HG03521 (cell line): ENCODE data around the gene EHMT1.

ENCODE experiments used
- ATAC-seq: cut with Tn5 transposase; IDR thresholded peaks from one replicate; pipeline ENCODE4 v1.9.1; 2021; ENCODE audit warnings: mild to moderate bottlenecking, moderate library complexity; ENCODE audit not compliant: unreplicated experiment

Gene EHMT1

DNA sequence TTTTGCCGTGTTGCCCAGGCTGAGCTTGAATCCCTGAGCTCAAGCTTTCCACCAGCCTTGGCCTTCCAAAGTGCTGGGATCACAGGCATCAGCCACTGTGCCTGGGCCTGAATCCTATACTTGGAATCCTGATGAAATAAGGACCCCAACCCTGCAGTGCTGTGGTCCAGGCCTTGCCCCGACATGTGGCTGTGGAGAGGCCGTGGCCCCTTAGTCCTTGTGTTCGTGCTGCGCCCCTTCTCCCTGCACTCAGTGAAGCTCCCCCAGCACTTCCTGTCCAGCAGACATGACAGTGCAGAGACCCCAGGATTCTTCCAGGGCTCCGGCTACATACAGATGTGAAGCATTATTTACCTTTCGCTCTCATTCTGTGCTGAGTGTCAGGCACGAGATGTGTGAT is 52.9 kb downstream of the EHMT1 start:
- no peak for ATAC-seq

DNA sequence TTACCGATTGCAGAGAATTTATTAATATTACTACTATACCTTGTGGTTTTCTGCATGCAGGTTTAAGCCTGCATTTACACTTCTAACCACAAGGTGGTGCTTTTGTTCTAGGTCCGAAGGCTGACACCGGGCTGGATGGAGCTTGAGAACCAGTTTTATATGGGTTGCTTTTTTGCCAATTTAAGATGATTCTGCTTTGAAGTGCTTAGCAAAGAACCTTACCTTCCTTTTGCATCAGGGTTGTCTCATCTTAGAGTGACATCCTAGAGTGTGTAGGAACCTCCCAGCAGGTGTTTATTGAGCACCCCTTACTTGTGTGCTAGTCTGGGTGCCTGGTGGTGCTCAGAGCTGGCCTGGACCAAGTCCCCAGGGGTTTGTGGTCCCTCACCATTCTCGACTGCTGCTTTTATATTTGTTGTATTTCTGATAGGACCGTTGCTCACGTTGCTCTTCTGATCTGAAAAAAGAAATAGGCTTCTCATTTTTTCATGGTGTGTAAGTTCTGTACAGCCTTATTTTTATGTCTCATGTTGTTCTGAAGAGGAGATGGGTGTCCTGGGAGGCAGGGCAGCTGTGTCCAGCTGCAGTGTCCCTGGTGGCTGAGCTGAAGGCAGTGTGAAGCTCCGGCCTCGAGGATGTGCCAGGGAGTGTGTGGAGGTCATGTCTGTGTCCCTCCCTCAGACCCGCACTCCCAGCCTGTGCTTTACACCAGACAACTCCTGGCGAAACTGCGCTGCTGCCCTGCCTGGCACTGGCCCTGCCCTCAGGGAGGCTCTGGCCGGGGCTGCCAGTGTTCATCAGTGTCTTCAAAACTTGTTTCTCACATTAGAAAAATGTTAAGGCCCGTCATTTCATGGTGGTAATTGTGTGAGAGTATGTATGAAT is 54.3 kb downstream of the EHMT1 start:
- ATAC-seq, result no peak

DNA sequence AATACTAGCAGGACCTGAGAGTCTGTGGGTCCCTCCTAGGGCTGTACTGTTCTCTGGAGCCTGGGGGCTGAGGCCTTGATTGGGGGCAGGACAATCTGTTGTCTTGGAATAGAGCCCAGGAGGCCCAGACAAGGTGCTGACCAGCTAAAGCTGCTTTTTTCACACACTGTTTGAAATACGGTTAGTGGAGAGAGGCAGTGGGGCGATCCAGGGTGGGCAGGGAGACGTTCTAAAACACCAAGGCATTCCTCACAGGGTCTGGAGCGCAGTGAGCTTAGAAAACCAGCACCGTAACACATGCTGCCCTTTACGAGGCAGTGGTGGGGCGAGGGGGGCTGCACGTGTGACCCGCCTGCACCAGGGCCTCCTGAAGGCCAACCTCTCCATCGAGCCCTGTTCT is 55.1 kb downstream of the EHMT1 start:
- no peak for ATAC-seq

DNA sequence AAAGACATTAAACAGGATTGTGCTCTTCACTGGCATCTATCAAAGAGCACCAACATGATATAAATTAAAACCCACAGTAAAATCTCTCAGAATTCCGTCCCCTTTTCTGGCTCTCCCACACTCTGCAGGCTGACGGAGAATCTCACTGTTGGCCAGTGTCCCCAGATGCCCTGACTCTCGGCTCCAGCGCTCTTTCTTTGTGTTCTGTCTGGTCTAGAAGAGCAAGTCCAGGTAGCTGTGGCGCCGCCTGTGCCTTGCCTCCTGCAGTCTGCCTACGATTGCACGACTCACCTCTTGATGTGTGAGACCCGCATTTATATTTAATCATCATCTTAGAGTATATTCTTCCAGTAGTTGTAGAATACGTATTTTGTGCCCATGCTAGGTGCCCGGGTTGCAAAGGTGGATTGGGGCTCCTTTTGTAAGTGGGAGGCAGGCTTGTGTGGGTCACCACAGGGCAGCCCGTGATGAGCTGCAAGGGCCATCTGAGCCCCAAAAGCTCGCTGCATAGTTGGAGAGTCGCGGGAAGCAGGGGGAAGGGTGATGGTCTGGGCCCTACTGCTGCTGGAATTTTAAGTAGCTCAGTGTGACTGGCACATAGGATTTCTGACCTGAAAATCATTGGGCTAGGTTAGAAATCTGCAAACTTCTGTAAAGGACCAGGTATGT is 55.6 kb downstream of the EHMT1 start:
- ATAC-seq, result no peak

DNA sequence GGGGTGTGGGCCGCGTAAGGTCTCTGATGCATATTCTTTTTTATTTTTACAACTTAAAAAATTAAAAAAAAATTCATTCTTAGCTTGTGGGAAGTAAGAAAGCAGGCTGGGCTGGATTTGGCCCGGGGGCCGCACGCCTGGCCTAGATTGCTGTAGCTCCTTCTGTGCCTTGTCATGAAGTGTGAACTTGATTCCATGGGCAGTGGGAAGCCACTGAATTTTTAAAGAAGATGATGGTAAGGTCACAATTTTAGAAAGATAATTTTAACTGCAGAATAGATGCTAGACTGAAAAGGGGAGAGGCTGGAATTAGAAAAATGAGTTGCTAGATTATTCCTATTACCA is 56.1 kb downstream of the EHMT1 start:
- ATAC-seq, result no peak

DNA sequence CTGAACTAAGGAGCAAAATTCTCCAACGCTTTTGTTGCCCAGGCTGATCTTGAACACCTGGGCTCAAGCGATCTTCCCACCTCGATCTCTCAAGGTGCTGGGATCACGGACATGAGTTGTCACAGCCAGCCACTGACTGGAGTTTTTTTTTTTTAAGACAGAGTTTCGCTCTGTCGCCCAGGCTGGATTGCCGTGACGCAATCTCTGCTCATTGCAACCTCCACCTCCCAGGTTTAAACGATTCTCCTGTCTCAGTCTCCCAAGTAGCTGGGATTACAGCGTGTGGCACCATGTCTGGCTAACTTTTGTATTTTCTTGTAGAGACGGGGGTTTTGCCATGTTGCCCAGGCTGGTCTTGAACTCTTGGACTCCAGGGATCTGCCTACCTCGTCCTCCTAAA is 58.2 kb downstream of the EHMT1 start:
- no peak for ATAC-seq

DNA sequence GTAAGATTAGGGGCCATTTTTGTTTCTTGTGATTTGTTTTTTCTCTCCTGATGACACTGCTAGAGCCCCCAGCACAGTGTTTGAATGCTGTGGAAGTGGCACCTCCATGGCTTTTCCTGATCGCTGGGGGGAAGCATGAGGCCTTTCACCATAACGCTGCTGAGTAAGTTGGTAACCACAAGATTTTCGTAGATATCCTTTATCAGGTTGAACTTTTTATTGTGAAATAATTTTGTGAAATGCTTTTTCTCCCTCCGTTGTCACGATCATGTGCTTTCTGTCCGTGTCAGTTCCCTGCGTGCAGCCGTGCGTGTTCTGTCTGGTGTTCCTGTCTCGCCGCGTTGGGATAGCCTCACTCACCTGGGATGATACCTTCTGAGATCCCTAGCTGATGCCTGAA is 59.4 kb downstream of the EHMT1 start:
- ATAC-seq, result no peak

DNA sequence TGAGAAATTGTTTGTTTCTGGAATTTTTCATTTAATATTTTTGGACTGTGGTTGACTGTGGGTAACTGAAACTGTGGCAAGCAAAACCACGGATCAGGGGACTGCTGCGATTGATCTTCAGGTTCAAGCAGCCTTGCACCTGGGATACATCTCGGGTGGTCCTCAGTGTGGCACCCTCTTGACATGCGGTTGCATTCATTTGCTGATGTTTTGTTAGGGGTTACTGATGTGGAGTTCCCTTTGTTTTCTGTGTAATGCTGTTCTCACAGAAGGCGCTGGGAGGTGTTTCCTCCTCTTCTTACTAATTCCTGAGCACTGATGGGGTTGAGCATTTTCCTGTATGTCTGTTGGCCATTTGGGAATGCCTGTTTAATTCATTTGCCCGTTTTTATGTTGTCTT is 60.4 kb downstream of the EHMT1 start:
- no peak for ATAC-seq

DNA sequence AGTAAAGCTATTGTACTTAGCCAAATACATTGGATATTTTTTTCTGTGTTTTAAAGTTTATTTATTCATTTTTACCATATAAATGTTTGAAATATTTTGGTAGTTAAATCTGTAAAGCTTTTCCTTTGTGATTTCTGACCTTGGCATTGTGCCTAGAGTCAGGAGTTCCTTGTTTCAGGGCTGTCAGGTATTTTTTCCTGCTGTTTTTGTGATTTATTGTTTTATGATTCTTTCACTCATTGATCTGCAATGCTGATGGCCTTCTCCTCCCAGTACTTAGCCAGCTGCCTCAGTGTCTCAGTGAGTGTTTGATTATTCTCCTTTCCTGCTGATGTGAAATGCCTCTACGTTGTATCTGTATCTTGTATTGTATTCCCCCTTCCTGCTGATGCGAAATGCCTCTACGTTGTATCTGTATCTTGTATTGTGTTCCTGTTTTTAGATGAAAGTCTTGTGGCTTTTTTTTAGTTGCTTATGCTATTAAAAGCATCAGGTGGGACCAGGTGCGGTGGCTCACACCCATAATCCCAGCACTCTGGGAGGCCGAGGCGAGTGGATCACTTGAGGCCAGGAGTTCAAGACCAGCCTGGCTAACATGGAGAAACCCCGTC is 61.0 kb downstream of the EHMT1 start:
- no peak for ATAC-seq

DNA sequence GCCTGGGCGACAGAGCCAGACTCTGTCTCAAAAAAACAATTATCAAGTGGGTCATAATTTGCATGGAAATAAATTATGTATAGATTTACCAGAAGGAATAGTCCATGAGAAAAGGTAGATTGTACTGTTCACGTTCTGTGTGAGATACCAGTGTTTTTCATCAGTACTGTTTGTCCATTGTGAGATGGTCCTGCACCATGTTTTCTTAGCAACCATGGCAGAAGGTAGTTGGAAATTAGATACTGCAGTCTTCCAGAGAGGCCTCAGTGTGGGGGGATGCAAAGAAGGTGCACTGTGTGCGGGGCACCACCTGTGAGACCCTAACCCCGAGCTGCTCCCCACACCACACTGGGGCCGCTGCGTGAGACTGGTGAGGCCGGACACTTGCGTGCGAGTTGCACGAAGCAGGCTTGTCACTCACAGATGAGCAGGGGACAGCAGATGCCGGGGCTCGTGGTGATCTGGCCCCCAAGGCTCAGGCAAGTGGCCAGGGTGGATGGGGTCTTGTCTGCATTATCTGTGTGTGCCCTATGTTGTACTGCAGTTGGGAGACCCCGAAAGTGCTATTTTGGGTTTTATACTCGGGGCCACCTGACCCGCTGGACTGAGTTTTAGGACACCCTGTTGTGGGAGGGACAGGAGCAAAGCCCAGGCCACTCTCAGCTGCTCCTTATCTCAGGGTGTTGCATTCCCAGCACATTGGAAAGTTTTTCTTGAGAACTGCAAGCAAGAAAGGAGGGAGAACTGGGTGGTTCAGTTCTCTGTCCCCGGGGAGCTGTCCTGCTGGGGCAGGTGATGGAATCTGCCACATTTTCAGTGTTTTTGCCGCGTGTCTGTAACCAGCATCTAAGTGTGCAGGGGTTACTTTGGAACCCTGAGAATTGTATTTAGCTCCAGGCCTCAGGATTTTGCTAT is 61.9 kb downstream of the EHMT1 start:
- ATAC-seq, result no peak

DNA sequence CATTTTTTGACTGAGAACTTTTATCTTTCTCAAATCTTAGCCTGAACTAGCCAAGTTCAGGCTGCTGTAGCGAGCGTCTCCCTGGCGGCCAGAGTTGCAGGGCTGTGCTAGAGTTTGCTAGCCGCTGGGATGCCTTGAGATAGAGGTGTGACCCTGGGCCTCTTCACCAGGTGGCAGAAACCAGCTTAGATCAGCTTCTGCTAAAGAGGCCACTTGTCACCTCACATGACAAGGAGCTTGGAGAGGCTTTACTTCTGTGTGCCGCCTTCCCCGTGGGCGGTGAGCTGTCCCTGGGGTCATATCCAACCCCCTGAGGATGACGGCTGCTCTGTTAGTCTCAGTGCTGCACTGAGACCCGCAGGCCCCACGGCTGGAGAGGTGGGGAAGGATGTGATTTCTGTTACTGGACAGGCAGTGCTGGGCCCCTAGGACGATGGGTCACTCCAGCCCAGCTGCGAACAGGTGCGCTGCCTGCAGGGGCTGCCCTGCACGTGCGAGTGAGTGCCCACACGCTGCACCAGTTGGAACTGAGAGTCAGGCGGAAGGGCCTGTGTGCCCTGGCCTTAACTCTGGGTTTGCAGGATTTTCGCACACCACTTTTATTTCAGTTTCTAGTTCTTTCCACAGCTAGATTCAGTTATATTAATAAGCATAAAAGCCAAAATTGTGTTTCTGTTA is 63.8 kb downstream of the EHMT1 start:
- ATAC-seq, result no peak

DNA sequence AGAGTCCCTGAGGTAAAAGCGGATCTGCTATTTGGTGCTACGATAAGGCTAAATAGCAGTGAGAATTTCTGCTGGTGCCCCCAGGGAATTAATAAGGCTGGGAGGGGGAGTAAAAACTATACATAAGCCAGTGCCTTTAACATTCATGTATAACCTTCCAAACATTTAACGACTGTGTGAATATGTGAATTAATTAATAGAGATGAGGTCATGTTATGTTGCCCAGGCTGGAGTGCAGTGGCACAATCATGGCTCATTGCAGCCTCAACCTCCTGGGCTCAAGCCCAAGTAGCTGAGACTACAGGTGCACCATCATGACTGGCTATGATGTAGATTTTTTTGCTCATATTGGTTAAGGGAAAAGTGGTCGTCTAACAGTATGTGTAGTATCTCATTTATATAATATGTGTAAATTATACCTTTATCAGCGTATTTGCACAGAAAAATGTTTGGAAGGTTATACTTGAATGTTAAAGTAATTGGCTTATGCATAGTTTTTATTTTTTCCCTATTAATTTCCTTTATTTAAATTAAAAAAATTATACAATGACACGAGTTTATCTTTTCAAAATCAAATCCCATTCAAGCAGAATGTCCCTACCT is 64.6 kb downstream of the EHMT1 start:
- ATAC-seq, result no peak

DNA sequence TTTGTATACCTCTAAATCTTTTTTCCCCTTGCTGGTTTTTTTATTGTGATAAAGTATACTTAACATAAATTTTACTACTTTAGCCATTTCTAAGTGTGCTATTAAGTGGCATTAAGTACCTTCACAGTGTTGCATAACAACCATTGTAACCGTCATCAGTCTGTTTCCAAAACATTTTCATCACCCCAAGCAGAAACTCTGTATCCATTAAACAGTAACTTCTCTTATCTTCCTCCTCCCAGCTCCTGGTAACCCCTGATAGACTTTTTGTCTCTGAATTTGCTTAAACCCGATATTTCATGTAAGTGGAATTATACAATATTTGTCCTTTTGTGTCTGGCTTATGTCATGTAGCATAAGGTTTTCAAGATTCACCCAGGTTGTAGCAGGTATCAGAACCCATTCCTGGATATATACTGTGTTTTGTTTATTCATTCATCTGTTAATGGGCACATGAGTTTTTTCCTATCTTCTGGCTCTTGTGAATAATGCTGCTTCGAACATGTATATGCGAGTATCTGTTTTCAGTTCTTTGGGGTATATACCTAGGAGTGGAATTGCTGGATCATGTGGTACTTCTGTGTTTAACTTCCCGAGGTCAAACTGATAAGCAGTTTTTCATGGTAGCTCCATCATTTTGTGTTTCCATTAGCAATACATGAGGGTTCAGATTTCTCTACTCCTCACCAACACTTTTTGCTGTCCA is 66.4 kb downstream of the EHMT1 start:
- no peak for ATAC-seq

DNA sequence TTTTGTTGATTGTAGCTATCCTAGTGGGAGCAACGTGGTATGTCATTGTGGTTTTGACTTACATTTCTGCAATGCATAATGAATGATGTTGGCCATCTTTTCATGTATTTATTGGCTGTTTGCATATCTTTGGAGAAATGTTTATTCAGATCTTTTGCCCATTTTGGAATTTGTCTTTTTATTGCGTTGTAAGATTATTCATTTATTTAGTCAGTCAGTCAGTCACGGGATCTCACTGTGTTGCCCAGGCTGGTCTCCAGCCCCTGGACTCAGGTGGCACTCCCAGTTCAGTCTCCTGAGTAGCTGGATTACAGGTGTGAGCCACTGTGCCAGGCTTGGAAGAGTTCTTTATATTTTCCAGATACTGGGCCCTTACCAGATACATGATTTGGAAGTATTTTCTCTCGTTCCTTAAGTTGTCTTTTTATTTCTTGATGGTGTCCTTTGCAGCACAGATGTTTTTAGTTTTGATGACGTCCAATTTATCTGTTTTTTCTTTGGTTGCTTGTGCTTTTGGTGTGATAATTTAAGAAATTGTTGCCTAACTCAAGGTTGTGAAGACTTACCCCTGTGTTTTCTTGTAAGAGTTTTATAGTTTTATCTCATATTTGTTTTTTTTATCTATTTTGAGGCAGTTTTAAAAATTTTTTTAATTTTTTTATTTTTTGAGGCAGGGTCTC is 67.1 kb downstream of the EHMT1 start:
- ATAC-seq, result no peak

DNA sequence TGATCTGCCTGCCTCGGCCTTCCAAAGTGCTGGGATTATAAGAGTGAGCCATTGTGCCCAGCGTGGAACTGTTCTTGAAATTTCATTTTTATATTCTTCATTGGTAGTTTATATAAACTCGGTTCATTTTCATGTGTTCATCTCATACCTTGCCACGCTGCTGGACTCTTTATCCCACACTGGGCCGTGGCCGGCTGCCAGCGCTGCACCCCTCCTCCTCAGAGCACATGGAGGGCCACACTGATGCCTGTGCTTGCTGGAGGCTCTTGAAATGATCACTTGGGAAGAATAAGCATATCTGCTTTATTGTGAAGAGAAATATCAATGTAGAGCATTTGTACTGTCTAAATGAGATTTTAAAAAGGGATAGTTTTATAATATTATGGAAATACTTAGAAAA is 69.5 kb downstream of the EHMT1 start:
- ATAC-seq, result no peak

DNA sequence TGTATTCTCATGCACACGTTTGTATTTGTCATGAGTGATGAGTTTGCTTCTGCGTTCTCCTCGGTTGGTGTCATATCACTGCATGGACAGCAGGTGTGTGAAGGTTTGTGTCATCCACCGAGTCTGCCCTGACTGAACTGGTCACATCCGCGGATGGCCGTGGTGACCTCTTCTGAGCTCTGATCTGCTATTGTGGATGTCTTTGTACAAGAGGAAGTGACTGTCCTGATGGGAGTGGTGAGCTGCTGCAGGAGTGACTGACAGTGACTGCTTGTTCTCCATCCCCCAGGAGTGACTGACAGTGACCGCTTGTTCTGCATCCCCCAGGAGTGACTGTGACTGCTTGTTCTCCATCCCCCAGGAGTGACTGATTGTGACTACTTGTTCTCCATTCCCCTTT is 69.9 kb downstream of the EHMT1 start:
- no peak for ATAC-seq

DNA sequence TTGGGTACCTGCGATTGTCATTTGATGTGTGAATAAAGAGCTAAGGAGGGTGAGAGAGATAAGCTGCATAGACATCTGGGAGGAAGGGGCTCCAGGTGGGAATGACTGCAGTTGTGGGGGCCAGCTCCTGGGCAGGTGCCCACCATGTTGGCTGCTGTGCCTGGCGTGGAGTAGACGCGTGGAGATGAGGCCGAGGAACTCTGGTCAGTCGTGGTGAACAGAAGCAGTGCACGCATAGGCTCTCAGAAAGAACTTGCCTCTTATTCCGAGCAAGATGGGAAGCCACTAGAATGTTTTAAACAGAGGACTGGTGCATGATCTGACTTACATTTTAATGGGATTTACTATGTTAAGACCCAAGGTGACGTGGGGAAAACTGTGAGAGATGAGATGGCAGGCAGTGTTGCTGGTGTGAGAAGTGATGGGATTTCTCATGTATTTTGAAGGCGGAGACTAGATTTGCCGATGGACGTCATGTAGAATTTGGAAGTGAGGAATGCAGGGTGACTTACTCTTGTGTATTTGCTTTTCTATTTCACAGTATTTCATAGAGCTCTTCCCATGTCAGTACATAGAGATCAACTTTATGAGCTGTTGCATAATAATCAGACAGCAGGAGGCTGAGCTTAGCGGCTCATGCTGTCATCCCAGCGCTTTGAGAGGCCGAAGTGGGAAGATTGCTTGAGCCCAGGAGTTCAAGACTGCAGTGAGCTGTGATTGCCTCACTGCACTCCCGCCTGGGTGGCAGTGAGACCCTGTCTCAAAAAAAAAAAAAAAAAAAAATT is 71.1 kb downstream of the EHMT1 start:
- no peak for ATAC-seq

DNA sequence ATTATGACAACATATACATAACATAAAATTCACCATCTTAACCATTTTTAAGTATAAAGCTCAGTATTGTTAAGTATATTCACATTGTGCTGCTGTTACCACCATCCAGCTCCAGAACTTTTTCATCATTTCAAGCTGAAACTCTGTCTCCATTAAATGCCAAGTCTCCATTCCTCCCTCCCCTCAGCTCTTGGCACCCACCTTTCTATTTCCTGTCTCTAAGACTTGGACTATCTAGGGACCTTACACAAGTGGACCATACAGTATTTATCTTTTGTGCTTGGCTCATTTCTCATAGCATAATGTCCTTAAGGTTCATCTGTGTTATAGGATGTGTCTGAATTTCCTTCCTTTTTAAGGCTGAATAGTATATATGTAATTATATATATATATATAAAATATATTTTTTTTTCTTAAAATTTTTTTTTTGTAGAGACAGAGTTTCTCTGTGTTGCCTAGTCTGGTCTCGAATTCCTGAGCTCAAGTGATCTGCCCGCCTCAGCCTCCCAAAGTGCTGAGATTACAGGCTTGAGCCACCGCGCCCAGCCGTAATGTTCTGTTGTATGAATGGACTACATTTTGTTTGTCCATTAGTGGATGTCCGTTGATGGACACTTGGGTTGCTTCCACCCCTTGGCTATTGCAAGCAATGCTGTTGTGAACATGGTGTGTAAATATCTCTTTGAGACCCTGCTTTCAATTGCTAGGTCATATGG is 72.3 kb downstream of the EHMT1 start:
- ATAC-seq, result no peak
